AG04450 (cell line): ENCODE measurements around the gene CASP12. TPM values are rescaled to one million over a fixed set of nuclear protein-coding genes. Genes with fewer than 3 reads are reported as not detected.

Experiments
- CTCF ChIA-PET: fragments of 300-600, 350-600 bp; formaldehyde crosslinking; extraction: SDS; loops from one replicate; lab custom pipeline; 2022; ENCODE audit warnings: antibody characterized with exemption, inconsistent platforms; lab: Charles Lee
- POLR2A ChIA-PET: fragments of 350-600 bp; formaldehyde crosslinking; extraction: SDS; loops from one replicate; lab custom pipeline; 2021; ENCODE audit warnings: antibody characterized with exemption, inconsistent platforms; lab: Yijun Ruan, JAX
- DNase-seq: peaks from one replicate; pipeline ENCODE4 v3.0.0-alpha.2; 2011; ENCODE audit warnings: low read depth, low spot score
- H3K27ac ChIP-seq: one replicate; pipeline ENCODE4 v1.5.1; 2012; ENCODE audit warnings: low read depth, low read length, control low read depth
- H3K27me3 ChIP-seq: one replicate; pipeline ENCODE4 v1.6.0; 2012; ENCODE audit warnings: low read length; ENCODE audit not compliant: control insufficient read depth, insufficient read depth
- H3K4me3 ChIP-seq: 2 replicates; pipeline ENCODE4 v1.5.1; 2011; ENCODE audit warnings: mild to moderate bottlenecking, low read depth, low read length, control low read depth
- H3K9me3 ChIP-seq: 2 replicates; pipeline ENCODE4 v1.5.1; 2012; ENCODE audit warnings: low read length; ENCODE audit not compliant: control insufficient read depth, insufficient read depth
- CTCF ChIP-seq: IDR thresholded peaks from 2 replicates; pipeline ENCODE4 v1.5.1; 2011; ENCODE audit warnings: low read depth, low read length, control low read depth, inconsistent platforms
- polyA plus RNA-seq: library from polyadenylated mRNA; depleted of rRNA; stranded (reverse); fragments of >200 nt; gene quantifications from 2 replicates; pipeline ENCODE4 v1.2.3, GENCODE V29; 2011

Gene CASP12
- polyA plus RNA-seq, 1 experiment = 0.38 TPM

GRCh38 chr11:104905271-104905670 is 7.0 kb upstream of the CASP12 start:
- ChIA-PET POLR2A (no interaction called here), CTCF (no interaction called here)
- no peaks in the 10 kb centered on the region for H3K9me3 ChIP-seq
- H3K27ac ChIP-seq = no peak overlapping the region
- H3K4me3 ChIP-seq = no peak overlapping the region
- no peak for DNase-seq
- no peaks in the 10 kb centered on the region for H3K27me3 ChIP-seq
- no peak for TF ChIP-seq CTCF

GRCh38 chr11:104899226-104899625 is 966 bp upstream of the CASP12 start:
- ChIA-PET CTCF (no interaction called here), POLR2A (no interaction called here)

GRCh38 chr11:104898685-104899013 is 389 bp upstream of the CASP12 start:
- no peaks in the 10 kb centered on the region for H3K9me3 ChIP-seq
- no peak overlapping the region for H3K4me3 ChIP-seq
- CTCF ChIA-PET = no interaction called here
- no peaks in the 10 kb centered on the region for H3K27me3 ChIP-seq
- H3K27ac ChIP-seq = no peak overlapping the region
- POLR2A ChIA-PET = no interaction called here
- no peak for TF ChIP-seq CTCF
- DNase-seq = no peak

More at GRCh38 chr11:104899226-104899625, 966 bp upstream of the CASP12 start:
- no peak overlapping the region for H3K4me3 ChIP-seq
- no peaks in the 10 kb centered on the region for H3K27me3 ChIP-seq
- no peak for DNase-seq
- no peak for TF ChIP-seq CTCF
- H3K27ac ChIP-seq = no peak overlapping the region
- no peaks in the 10 kb centered on the region for H3K9me3 ChIP-seq

- H3K4me3 ChIP-seq = no peak overlapping the region
- CTCF ChIA-PET = interaction anchor here (1.4 to 1.6 kb wide), 2 partner anchors 12 to 967 kb away, joined by 4 to 5 read pairs; no protein-coding TSS in a partner anchor
- POLR2A ChIA-PET = no interaction called here
- no peaks in the 10 kb centered on the region for H3K27me3 ChIP-seq
- no peaks in the 10 kb centered on the region for H3K9me3 ChIP-seq
- no peak overlapping the region for H3K27ac ChIP-seq
- TF ChIP-seq CTCF = no peak
- DNase-seq = no peak
Observed at GRCh38 chr11:104895634-104896033, 2.6 kb downstream of the CASP12 start.

GRCh38 chr11:104893876-104894275 is 4.4 kb downstream of the CASP12 start:
- no peak for TF ChIP-seq CTCF
- POLR2A ChIA-PET = no interaction called here

More at GRCh38 chr11:104893876-104894275, 4.4 kb downstream of the CASP12 start:
- CTCF ChIA-PET = no interaction called here
- DNase-seq = no peak
- no peaks in the 10 kb centered on the region for H3K9me3 ChIP-seq
- H3K27me3 ChIP-seq = no peaks in the 10 kb centered on the region
- no peak overlapping the region for H3K27ac ChIP-seq
- no peak overlapping the region for H3K4me3 ChIP-seq
